Upper lobe of left lung (tissue), 4 donors: ENCODE results near the gene LENEP.

Source experiments
- CTCF ChIP-seq, 6 experiments: fragments of 450-650 bp in 4 of 6; fragments of 200-600 bp in 2 of 6; sonication (generic) in 2 of 6; IDR thresholded peaks; one replicate each; pipeline ENCODE4 v1.5.1; 2016 to 2019; ENCODE audit warnings: antibody characterized with exemption in 6 of 6
- EP300 ChIP-seq, 4 donors: sonication (generic); formaldehyde crosslinking; IDR thresholded peaks; one replicate each; pipeline ENCODE4 v1.5.1; 2017; ENCODE audit warnings: antibody characterized with exemption in 4 of 4, control low read depth in 2 of 4
- POLR2A ChIP-seq, 4 donors: fragments of 450-650 bp; IDR thresholded peaks; one replicate each; pipeline ENCODE4 v1.5.1; 2016 to 2017; ENCODE audit warnings: antibody characterized with exemption in 4 of 4, mild to moderate bottlenecking in 2 of 4
- POLR2AphosphoS5 ChIP-seq, 2 donors: sonication (generic); formaldehyde crosslinking; IDR thresholded peaks; one replicate each; pipeline ENCODE4 v1.5.1; 2017; ENCODE audit warnings: antibody characterized with exemption in 2 of 2

GRCh38 chr1:154952664-154953063, 40.7 kb upstream of the LENEP start:
- TF ChIP-seq POLR2A (IDR thresholded peaks at IDR 0.05) (no peak), CTCF (IDR thresholded peaks at IDR 0.05) (no peak), POLR2AphosphoS5 (IDR thresholded peaks at IDR 0.05) (no peak), EP300 (IDR thresholded peaks at IDR 0.05) (no peak)
